Measurements from ENCODE around the gene SPINDOC. TPM values are rescaled to one million over a fixed set of nuclear protein-coding genes. Genes with fewer than 3 reads are reported as not detected.
"Not testable (repeated sequence)": the region's sequence is repeated elsewhere in the genome, so short reads cannot be mapped to it uniquely, and the experiment has no call there.

SPINDOC gene, protein sequence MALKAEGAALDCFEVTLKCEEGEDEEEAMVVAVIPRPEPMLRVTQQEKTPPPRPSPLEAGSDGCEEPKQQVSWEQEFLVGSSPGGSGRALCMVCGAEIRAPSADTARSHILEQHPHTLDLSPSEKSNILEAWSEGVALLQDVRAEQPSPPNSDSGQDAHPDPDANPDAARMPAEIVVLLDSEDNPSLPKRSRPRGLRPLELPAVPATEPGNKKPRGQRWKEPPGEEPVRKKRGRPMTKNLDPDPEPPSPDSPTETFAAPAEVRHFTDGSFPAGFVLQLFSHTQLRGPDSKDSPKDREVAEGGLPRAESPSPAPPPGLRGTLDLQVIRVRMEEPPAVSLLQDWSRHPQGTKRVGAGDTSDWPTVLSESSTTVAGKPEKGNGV
- total RNA-seq (2014; rRNA removed; shearing (Covaris generic)), result 12.1 and 16.3 TPM in 2 replicates

DNA sequence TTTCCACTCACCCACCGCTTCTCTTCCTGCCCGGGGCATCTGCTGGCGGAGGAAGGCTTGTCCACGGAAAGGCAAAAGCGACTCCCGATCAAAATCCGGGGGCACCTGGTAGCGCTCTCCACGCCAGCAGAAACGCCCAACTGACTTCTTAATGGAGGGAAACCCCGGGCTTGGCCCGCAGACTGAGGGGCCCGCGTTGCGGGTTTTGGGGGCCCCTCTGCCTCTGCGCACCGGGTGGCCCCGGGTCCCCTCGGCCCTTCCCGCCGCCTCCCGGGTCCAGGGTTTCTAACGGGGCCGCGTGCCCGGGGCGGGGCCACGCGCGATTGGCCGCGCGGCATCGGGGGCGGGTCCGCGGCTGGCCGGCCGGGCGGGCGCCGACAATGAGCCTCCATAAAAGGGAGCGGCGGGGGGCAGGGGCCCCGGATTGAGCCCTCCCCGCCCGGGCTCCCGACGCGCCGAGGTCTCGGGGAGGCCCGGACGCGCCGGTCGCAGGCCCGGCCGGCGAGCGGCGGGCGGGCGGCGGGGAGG, at the start of gene SPINDOC:
SPINDOC (plus strand) TSS at position 422 of the 528 bp plus-strand sequence. CDS start 231 bp downstream, outside the sequence.
- DNase-seq (ENCODE audit: low read depth), result peak; percentile 77

DNA sequence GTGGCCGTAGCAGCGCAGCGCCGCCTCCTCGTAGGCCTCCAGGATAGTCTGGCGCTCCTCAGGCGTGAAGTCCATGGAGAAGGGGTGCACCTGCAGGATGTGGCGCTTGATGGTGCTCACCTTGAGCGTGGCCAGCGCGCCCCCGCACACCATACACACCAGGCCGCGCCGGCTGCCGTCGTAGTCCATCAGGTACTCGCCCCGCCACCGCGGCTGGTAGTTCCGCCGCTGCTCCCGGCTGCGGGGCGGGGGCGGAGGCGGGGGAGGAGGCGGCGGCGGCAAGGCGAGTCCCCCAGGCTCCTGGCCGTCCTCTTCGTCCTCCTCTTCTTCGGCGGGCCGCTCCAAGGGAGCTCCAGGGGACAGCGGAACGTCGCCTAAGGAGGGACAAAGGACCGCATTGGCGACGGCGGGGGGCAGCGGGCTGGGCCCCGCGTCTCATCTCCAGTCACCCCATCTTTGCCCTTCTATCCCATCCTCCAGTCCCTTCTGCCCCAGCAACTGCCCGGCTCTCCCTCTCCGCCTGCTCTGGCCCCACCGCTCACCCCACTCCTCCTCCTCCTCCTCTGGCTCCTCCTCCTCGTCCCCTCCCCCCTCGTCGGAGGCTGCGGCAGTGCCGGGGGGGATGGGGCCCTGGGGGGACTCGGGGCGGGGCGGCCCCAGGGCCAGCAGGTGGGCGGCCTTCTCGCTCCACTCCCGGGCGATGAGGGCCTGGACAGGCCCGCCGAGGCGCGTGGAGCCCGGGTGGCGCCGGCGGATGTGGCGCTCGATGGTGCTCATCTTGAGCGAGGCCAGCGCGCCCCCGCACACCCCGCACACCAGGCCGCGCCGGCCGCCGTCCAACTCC, 49.5 kb upstream of the SPINDOC start:
- DNase-seq (ENCODE audit: low read depth), result no peak

- no peak for DNase-seq (ENCODE audit: low read depth)
These were observed 48.9 kb upstream of the SPINDOC start for GRCh38 chr11:63764340-63764678.

DNA sequence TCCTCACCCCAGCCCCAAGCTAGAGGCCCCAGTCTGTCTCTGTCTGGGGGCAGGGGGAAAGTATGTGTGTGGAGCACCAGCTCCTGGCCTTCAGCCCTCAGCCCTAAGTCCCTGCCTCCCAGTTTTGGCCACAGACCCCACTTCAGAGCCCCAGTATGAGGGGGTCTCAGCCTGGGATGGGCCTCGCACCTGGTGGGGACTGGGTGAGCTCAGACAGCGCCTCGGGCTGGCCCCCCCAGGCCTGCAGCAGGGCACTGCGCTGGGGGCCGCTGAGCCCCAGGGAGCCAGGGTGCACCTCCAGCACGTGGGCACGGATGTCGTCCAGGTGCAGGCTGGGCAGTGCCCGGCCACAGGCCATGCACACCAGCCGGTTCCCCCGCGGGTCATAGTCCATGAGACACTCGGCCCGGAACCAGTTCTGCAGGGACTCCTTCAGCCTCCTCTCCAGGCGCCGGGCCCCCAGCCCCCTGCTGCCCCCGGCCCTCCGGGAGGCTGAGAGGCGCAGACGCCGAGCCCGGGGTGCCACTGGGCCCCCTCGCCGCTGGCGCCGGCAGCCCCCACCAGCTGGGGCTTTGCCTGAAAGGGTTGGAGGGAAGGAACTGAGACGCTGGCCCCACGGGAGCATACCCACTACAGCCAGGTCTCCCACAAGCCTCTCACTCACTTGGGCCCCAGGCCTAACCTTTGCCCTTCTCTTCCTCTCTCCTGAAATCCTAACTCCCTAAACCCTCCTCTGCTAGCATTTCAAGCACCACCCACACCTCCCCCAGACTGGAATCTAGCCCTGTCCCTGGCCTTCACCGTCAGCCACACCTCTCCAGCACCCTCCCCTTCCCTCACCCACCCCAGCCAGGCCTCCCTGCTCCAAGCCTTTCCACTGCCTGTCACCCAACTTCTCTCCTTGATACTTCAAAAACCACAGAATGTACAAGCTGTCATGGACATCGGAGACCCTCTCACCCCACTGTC, 48.3 kb upstream of the SPINDOC start:
- no peak for DNase-seq (ENCODE audit: low read depth)

GRCh38 chr11:63765688-63766241, 47.5 kb upstream of the SPINDOC start:
- DNase-seq (ENCODE audit: low read depth), result no peak

GRCh38 chr11:63766531-63767235, 46.6 kb upstream of the SPINDOC start:
- no peak for DNase-seq (ENCODE audit: low read depth)

GRCh38 chr11:63767267-63767564, 46.0 kb upstream of the SPINDOC start:
- DNase-seq (ENCODE audit: low read depth), result no peak

DNA sequence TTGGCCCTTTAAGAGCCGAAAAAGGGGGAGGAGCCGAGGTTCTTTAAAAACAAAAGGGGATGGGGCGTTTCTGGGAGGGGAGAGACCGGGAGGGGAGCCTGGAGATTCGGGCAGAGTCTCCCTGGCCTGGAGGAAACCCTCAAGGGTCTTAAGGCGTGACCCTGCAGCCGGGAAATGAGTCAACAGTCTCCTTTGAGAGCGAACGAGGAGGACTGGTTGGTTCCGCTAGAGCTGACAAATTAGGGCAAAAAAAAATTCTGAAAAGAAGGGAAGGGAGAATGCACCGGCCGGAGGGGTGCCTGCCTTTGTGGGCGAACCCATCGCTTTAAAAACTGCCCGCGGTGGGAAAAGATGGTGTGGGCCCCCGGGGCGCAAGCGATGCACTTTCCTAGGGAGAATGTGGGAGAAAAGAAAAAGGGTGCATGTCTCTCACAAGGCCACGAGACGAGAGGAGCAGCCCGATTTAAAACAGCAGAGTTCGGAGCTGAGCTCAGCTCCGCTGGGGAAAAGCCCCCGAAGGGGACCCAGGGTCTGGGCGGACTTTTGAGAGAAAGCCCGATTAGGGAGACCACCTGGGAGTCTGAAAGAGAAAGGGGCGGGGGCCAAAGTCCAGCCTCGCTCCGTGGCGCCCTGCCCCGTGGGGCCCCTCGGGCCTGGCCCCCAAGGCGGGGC, 45.6 kb upstream of the SPINDOC start:
- peak; percentile 79 for DNase-seq (ENCODE audit: low read depth)

GRCh38 chr11:63768237-63769041, 44.8 kb upstream of the SPINDOC start, which contains the start of gene ZFTA:
Gene ZFTA (minus strand): TSS chr11:63768775. CDS start chr11:63768622, 153 bp downstream.
- peak; percentile 72 for DNase-seq (ENCODE audit: low read depth)

DNA sequence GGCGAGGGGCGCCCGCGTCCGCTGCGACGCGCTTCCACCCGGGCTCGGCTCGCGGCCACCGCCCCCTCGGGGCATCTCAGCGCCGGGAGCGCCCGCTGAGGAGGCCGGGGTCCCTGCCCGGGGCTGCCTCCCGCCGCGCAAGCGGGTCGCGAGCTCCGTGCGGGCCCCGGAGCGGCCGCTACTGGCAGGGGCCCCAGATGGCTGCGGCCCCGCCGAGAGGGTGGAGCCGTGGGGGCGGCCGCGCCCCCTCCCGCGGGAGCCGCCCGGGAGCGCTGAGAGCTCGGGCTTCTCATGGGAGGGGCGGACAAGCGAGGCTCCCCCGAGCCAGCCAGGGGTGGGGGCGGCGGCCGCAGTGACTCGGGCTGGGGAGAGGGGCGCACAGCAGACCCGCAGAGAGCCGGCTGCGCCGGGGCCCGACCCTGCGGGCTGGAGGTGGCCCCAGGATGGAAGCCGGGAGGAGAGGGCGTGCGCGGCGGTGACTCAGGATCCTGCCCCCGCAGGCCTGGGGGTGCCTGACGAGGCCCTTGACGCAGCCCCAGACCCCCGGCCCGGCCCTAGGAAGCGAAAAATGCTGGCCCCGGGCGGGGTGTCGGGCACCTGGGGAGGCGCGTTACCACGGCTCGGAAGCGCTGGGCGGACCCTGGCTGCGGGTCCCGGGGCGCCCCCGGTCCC, 44.1 kb upstream of the SPINDOC start:
- DNase-seq (ENCODE audit: low read depth), result peak; percentile 50

DNA sequence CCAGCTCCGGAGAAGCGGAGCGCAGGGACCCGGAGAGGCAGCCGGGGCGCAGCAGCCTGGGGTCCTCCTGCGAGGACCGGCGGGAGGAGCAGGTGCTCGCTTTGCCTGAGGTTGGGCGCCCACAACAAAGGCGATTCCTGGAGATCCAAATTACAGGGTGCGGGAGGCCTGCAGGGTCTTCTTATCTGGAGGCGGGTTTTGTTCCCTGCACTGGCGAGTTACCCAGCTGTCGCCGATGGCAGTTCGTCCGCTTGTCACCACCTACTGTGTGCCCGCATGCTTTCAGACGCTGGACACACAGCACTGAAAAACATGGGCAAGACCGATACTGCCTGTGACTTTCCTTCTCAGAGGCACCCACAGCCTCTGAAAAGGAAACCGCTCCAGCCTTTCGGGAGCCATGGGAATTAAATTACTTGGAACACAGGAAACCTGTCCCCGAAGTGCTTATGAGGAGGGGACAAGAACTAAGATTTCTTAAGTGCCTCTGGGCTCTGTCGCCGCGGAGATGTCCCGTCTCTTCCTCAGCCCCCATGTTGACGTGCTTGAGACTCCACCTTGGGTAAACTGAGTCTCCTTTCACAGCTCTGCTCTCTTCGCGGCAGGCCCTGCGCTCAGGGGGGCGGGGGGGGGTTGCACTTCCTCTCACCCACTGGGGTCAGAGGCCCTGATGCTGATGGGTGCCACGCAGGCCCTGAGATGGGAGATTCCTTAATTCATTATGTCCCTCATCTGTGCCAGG, 43.4 kb upstream of the SPINDOC start:
- DNase-seq (ENCODE audit: low read depth), result no peak

DNA sequence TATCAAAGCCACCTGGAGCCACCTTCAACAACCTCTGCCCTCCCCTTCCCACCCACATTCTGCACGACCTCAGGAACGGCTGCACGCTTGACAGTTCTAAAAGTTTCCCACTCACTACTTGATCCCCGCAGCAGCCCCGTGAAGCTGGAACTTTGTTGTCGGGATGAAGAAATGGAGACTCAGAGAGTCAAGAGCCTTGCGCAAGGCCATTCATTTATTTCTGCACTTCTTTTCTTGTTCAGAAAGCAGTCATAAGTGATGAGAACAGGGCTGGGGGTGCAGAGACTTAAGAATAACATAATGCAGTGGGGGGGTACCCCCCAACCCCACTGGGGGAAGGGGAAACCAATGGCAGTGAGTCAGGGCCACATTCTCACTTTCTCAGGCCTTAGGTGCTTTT, 42.5 kb upstream of the SPINDOC start:
- DNase-seq (ENCODE audit: low read depth), result no peak

- DNase-seq (ENCODE audit: low read depth), result not testable (repeated sequence)
These were observed 41.4 kb upstream of the SPINDOC start for GRCh38 chr11:63771741-63772318.

DNA sequence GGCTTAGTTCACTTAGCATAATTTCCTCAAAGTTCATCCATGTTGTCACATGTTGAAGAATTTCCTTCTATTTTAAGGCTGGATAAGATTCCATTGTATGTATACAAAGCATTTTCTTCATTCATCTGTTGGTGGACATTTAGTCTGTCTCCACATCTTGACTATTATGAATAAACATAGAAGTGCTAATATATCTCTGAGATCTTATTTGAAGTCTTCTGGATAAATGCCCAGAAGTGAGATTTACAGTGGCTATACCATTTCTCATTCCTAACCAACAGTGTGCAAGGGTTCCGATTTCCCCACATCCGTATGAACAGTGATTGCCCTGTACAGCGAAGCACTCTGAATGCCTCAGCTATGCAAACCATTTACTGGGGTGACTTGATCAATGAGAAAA, 38.1 kb upstream of the SPINDOC start:
- no peak for DNase-seq (ENCODE audit: low read depth)

GRCh38 chr11:63779039-63779438, 34.2 kb upstream of the SPINDOC start:
- DNase-seq (ENCODE audit: low read depth), result no peak

GRCh38 chr11:63782749-63783148, 30.5 kb upstream of the SPINDOC start:
- no peak for DNase-seq (ENCODE audit: low read depth)

- DNase-seq (ENCODE audit: low read depth), result no peak
These were observed 29.2 kb upstream of the SPINDOC start for GRCh38 chr11:63783925-63784592.

All from RPMI7951 (cell line).